Lung (tissue), 12 donors: Measurements from ENCODE around the gene FAM186B. TPM values are rescaled to one million over a fixed set of nuclear protein-coding genes. Genes with fewer than 3 reads are reported as not detected.

Source experiments
- ATAC-seq: fragments of 200-7000 bp; cut with Tn5 transposase; one replicate; pipeline ENCODE4 v1.9.1; 2020; ENCODE audit warnings: moderate number of reproducible peaks; ENCODE audit not compliant: insufficient read depth, low FRiP score
- DNase-seq, 3 donors: peaks; one replicate each; pipeline ENCODE4 v3.0.0-alpha.2; 2013 to 2017
- H3K27ac ChIP-seq, 2 donors: one replicate each; pipeline ENCODE4 v1.5.1; 2013; ENCODE audit warnings: mild to moderate bottlenecking in 2 of 2, moderate library complexity in 2 of 2, control low read depth in 1 of 2, inconsistent platforms in 1 of 2, low read depth in 1 of 2, low read length in 1 of 2
- H3K27me3 ChIP-seq, 3 donors: one replicate each; pipeline ENCODE4 v1.5.1; 2013; ENCODE audit warnings: low read length in 2 of 3; ENCODE audit not compliant: control insufficient read depth in 3 of 3, insufficient read depth in 3 of 3
- H3K36me3 ChIP-seq, 4 donors: one replicate each; pipeline ENCODE4 v1.5.1; 2013; ENCODE audit warnings: low read length in 4 of 4, mild to moderate bottlenecking in 1 of 4, moderate library complexity in 1 of 4; ENCODE audit not compliant: control insufficient read depth in 4 of 4, insufficient read depth in 4 of 4
- H3K4me1 ChIP-seq, 5 donors: one replicate each; pipeline ENCODE4 v1.5.1; 2013; ENCODE audit warnings: low read length in 5 of 5, mild to moderate bottlenecking in 2 of 5, moderate library complexity in 1 of 5; ENCODE audit not compliant: control insufficient read depth in 5 of 5, insufficient read depth in 5 of 5
- H3K4me3 ChIP-seq: one replicate; pipeline ENCODE4 v1.5.1; 2013; ENCODE audit warnings: mild to moderate bottlenecking, control low read depth, moderate library complexity
- H3K9ac ChIP-seq, 2 donors: one replicate each; pipeline ENCODE4 v1.5.1; 2013; ENCODE audit warnings: low read length in 2 of 2, control low read depth in 1 of 2; ENCODE audit not compliant: insufficient read depth in 1 of 2
- H3K9me3 ChIP-seq, 4 donors: one replicate each; pipeline ENCODE4 v1.5.1; 2013; ENCODE audit warnings: low read length in 3 of 4, mild to moderate bottlenecking in 1 of 4, moderate library complexity in 1 of 4; ENCODE audit not compliant: control insufficient read depth in 4 of 4, insufficient read depth in 3 of 4
- WGBS, 2 donors: extraction: QIAGEN DNeasy Blood & Tissue Kit; methylation state at CpG; one replicate each; pipeline ENCODE4 v1.1.7; 2013; 5-methylcytosine and 5-hydroxymethylcytosine counted together
- polyA plus RNA-seq, 2 donors: library from polyadenylated mRNA; stranded (reverse); fragments of 200-250 nt; gene quantifications; one replicate each; pipeline ENCODE4 v1.2.1, GENCODE V29; 2013
- total RNA-seq, 2 donors: library from RNA; depleted of rRNA in 1 of 2; stranded (reverse); fragments of >200 nt in 1 of 2; gene quantifications; one replicate each; pipeline ENCODE4 v1.2.1, GENCODE V29; 2014 to 2021
- TF ChIP-seq, protein P1 (sequence below): IDR thresholded peaks from 2 replicates; pipeline ENCODE4 v1.5.1; 2012; ENCODE audit warnings: mild to moderate bottlenecking; ENCODE audit errors: control extremely low read depth, extremely low read depth
- donor health status: control.
- donor health status: control.
- donor health status: Bipolar disorder and iron deficiency.
- donor health status: healthy.
- donor health status: DM: yes; HTN: yes; CAD: no.

The FAM186B gene
- total and polyA plus RNA-seq, 4 donors: 0.17 to 0.80 (median 0.43) TPM

DNA sequence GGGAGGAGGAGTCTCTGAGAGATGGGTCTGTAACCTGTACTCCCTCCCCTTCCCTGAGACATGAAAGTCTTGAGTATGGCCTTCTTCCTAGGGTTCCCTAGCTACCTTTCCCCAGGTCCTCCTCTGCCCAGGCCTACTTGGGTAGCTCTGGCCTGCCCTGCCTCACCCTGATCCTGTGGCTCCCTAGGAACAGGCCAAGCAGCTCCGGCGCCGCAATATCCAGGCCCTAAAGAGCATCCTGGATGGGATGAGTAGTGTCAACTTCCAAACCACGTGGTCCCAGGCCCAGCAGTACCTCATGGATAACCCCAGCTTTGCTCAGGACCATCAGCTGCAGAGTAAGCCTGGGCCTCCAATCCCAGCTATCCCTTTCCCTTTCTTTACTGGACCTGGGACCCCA lies 30.2 kb upstream of the FAM186B start:
- Histone ChIP-seq H3K27ac (no peak overlapping the region), H3K4me3 (no peak overlapping the region), H3K9me3 (no peaks in the 10 kb centered on the region), H3K9ac (no peak overlapping the region), H3K27me3 (no peaks in the 10 kb centered on the region), H3K36me3 (peaks cover 0 to 16% (median 9%) of the 10 kb centered on the region in 4 donors), H3K4me1 (peaks cover 0 to 18% (median 8%) of the 10 kb centered on the region in 5 donors)
- TF ChIP-seq, protein P1, sequence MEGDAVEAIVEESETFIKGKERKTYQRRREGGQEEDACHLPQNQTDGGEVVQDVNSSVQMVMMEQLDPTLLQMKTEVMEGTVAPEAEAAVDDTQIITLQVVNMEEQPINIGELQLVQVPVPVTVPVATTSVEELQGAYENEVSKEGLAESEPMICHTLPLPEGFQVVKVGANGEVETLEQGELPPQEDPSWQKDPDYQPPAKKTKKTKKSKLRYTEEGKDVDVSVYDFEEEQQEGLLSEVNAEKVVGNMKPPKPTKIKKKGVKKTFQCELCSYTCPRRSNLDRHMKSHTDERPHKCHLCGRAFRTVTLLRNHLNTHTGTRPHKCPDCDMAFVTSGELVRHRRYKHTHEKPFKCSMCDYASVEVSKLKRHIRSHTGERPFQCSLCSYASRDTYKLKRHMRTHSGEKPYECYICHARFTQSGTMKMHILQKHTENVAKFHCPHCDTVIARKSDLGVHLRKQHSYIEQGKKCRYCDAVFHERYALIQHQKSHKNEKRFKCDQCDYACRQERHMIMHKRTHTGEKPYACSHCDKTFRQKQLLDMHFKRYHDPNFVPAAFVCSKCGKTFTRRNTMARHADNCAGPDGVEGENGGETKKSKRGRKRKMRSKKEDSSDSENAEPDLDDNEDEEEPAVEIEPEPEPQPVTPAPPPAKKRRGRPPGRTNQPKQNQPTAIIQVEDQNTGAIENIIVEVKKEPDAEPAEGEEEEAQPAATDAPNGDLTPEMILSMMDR: no peak
- DNase-seq (peak in 1 of 3 donors; percentile 10), ATAC-seq (no peak)
- 96% methylated on average over 4 of the region's 4 CpGs for WGBS, 2 donors

DNA sequence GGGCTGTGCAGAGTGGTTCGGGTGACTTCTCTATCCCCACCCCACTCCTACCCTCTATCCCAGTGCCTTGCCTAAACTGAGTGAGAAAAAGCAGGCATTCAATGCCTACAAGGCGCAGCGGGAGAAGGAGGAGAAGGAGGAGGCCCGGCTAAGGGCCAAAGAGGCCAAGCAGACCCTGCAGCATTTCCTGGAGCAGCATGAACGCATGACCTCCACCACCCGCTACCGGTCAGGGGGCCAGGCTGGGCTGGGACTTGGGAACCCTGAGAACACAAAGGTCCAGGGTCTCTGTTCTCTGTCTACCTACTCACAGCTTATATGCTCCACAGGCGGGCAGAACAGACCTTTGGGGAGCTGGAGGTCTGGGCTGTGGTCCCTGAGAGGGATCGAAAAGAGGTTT lies 29.6 kb upstream of the FAM186B start:
- no peak overlapping the region for H3K9ac ChIP-seq
- H3K27ac ChIP-seq: no peak overlapping the region
- H3K9me3 ChIP-seq: no peaks in the 10 kb centered on the region
- TF ChIP-seq, protein P1: no peak
- WGBS, 2 donors: 87 to 89% methylated on average over 9 of the region's 9 CpGs
- peaks cover 0 to 16% (median 8%) of the 10 kb centered on the region in 4 donors for H3K36me3 ChIP-seq
- no peak overlapping the region for H3K4me3 ChIP-seq
- no peak for ATAC-seq
- peak in 1 of 3 donors; percentile 8 for DNase-seq
- H3K4me1 ChIP-seq: peaks cover 0 to 18% (median 8%) of the 10 kb centered on the region in 5 donors
- no peaks in the 10 kb centered on the region for H3K27me3 ChIP-seq

DNA sequence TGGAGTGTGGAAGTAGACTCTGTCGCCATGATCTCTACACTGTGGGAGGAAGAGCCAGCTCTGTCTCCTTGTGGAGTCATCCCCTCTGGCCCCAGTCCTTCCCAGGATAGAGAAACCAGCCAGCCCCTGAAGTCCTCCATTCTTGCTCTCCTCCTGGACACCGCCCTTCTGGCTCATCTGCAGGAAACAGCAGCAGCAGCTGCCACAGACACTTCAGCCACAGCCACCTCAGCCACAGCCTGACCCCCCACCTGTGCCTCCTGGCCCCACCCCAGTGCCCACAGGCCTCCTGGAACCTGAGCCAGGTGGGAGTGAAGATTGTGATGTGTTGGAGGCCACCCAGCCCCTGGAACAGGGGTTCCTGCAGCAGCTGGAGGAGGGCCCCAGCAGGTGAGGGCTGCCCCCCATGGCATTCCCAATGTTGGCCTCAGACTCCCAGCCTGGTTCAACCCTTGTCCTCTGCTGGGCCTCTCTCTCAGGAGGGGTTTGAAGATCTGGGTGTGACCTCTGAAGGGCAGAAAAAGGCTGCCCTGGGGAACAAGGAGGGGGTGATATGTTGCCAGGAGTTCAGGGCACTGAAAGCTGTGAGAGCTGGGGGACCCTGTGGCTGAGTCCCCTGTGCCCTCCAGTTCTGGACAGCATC lies 28.4 kb upstream of the FAM186B start:
- H3K9me3 ChIP-seq: no peaks in the 10 kb centered on the region
- H3K36me3 ChIP-seq: peaks cover 0 to 16% (median 7%) of the 10 kb centered on the region in 4 donors
- DNase-seq (peak in 1 of 3 donors; percentile 6), ATAC-seq (no peak)
- WGBS, 2 donors: 93 to 95% methylated on average over 2 of the region's 2 CpGs
- no peak overlapping the region for H3K9ac ChIP-seq
- no peak overlapping the region for H3K27ac ChIP-seq
- H3K27me3 ChIP-seq: no peaks in the 10 kb centered on the region
- TF ChIP-seq, protein P1: no peak
- peaks cover 0 to 18% (median 8%) of the 10 kb centered on the region in 5 donors for H3K4me1 ChIP-seq
- H3K4me3 ChIP-seq: no peak overlapping the region
